Prostate gland (tissue), 2 donors: ENCODE data around the gene GAD1.

Experiments used
- POLR2A ChIP-seq: fragments of 450-650 bp; IDR thresholded peaks from one replicate; pipeline ENCODE4 v1.6.1; 2016; ENCODE audit warnings: antibody characterized with exemption, mild to moderate bottlenecking
- POLR2AphosphoS5 ChIP-seq: sonication (generic); formaldehyde crosslinking; IDR thresholded peaks from one replicate; pipeline ENCODE4 v1.6.1; 2017; ENCODE audit warnings: antibody characterized with exemption
- TF ChIP-seq, protein P1 (sequence below), 4 experiments: fragments of 200-600 bp in 2 of 4; fragments of 450-650 bp in 2 of 4; sonication (generic) in 2 of 4; IDR thresholded peaks; 1 replicate in 3 of 4; 2 replicates in 1 of 4; pipeline ENCODE4 v1.5.1; 2016 to 2019; ENCODE audit warnings: antibody characterized with exemption in 4 of 4, mild to moderate bottlenecking in 2 of 4, moderate library complexity in 2 of 4

- TF ChIP-seq, protein P1, sequence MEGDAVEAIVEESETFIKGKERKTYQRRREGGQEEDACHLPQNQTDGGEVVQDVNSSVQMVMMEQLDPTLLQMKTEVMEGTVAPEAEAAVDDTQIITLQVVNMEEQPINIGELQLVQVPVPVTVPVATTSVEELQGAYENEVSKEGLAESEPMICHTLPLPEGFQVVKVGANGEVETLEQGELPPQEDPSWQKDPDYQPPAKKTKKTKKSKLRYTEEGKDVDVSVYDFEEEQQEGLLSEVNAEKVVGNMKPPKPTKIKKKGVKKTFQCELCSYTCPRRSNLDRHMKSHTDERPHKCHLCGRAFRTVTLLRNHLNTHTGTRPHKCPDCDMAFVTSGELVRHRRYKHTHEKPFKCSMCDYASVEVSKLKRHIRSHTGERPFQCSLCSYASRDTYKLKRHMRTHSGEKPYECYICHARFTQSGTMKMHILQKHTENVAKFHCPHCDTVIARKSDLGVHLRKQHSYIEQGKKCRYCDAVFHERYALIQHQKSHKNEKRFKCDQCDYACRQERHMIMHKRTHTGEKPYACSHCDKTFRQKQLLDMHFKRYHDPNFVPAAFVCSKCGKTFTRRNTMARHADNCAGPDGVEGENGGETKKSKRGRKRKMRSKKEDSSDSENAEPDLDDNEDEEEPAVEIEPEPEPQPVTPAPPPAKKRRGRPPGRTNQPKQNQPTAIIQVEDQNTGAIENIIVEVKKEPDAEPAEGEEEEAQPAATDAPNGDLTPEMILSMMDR (IDR thresholded peaks at IDR 0.05), result no peak
- TF ChIP-seq POLR2A (no peak), POLR2AphosphoS5 (no peak)
Measured at GRCh38 chr2:170772295-170772694, 44.4 kb upstream of the GAD1 start.
